HepG2 (cell line): ENCODE data around the gene MYL6. TPM values are rescaled to one million over a fixed set of nuclear protein-coding genes. Genes with fewer than 3 reads are reported as not detected.

Experiments used
- AGO1 ChIP-seq: fragments of 200-400 bp; formaldehyde crosslinking; IDR thresholded peaks from 2 replicates; pipeline ENCODE4 v1.6.1; 2017; ENCODE audit warnings: mild to moderate bottlenecking, low read depth, low read length, moderate library complexity; ENCODE audit not compliant: poor library complexity, severe bottlenecking
- CHD4 ChIP-seq: fragments of 200-600 bp; sonication (generic); IDR thresholded peaks from 2 replicates; pipeline ENCODE4 v1.7.0; 2017; ENCODE audit warnings: mild to moderate bottlenecking, low read length, borderline replicate concordance
- CSRNP1 ChIP-seq: sonication (generic); formaldehyde crosslinking; IDR thresholded peaks from 2 replicates; pipeline ENCODE4 v1.8.1; 2023; ENCODE audit warnings: mild to moderate bottlenecking, missing genetic modification reagents
- DNMT3B ChIP-seq: conservative IDR thresholded peaks from 2 replicates; pipeline ENCODE4 v1.6.1; 2016; ENCODE audit warnings: missing biosample characterization, control low read depth
- GATA4 ChIP-seq: sonication (generic); IDR thresholded peaks from 2 replicates; pipeline ENCODE4 v1.6.1; 2016; ENCODE audit warnings: antibody characterized with exemption, low read depth, borderline replicate concordance
- GRHL1 ChIP-seq: sonication (generic); formaldehyde crosslinking; conservative IDR thresholded peaks from 2 replicates; pipeline ENCODE4 v1.8.0; 2022; ENCODE audit warnings: missing genetic modification reagents
- HNRNPL ChIP-seq: fragments of 200-400 bp; formaldehyde crosslinking; IDR thresholded peaks from 2 replicates; pipeline ENCODE4 v1.6.1; 2017; ENCODE audit warnings: mild to moderate bottlenecking, low read depth, low read length
- KLF11 ChIP-seq: IDR thresholded peaks from 2 replicates; pipeline ENCODE4 v1.6.1; 2016; ENCODE audit warnings: missing compliant biosample characterization
- ONECUT2 ChIP-seq: sonication (generic); formaldehyde crosslinking; IDR thresholded peaks from 2 replicates; pipeline ENCODE4 v1.4.0; 2020; ENCODE audit warnings: missing genetic modification reagents
- PATZ1 ChIP-seq: sonication (generic); formaldehyde crosslinking; IDR thresholded peaks from 2 replicates; pipeline ENCODE4 v1.4.0; 2020; ENCODE audit warnings: missing genetic modification reagents
- RBFOX2 ChIP-seq: fragments of 200-400 bp; formaldehyde crosslinking; IDR thresholded peaks from 2 replicates; pipeline ENCODE4 v1.6.1; 2017; ENCODE audit warnings: low read depth, mild to moderate bottlenecking, low read length
- RFXANK ChIP-seq: IDR thresholded peaks from 2 replicates; pipeline ENCODE4 v1.6.1; 2016
- TCF7L2 ChIP-seq: IDR thresholded peaks from 2 replicates; pipeline ENCODE4 v1.6.1; 2011; ENCODE audit warnings: mild to moderate bottlenecking, low read depth, low read length, moderate library complexity
- THRA ChIP-seq: sonication (generic); formaldehyde crosslinking; IDR thresholded peaks from 2 replicates; pipeline ENCODE4 v1.4.0; 2020; ENCODE audit warnings: missing genetic modification reagents, borderline replicate concordance
- ZBTB25 ChIP-seq: IDR thresholded peaks from 2 replicates; pipeline ENCODE4 v1.6.1; 2018; ENCODE audit warnings: missing genetic modification reagents
- ZFP37 ChIP-seq: sonication (generic); formaldehyde crosslinking; IDR thresholded peaks from 2 replicates; pipeline ENCODE4 v1.4.0; 2020; ENCODE audit warnings: missing genetic modification reagents, borderline replicate concordance
- ZNF275 ChIP-seq: sonication (generic); formaldehyde crosslinking; IDR thresholded peaks from 2 replicates; pipeline ENCODE4 v1.8.0; 2022; ENCODE audit warnings: missing genetic modification reagents, mild to moderate bottlenecking, inconsistent platforms, borderline replicate concordance
- ZNF296 ChIP-seq: sonication (generic); formaldehyde crosslinking; conservative IDR thresholded peaks from 2 replicates; pipeline ENCODE4 v1.5.0; 2020; ENCODE audit warnings: mild to moderate bottlenecking, missing genetic modification reagents
- ZNF383 ChIP-seq: sonication (generic); formaldehyde crosslinking; IDR thresholded peaks from 2 replicates; pipeline ENCODE4 v1.4.0; 2020; ENCODE audit warnings: missing genetic modification reagents, mild to moderate bottlenecking, borderline replicate concordance
- ZNF619 ChIP-seq: sonication (generic); formaldehyde crosslinking; IDR thresholded peaks from 2 replicates; pipeline ENCODE4 v1.4.0; 2020; ENCODE audit warnings: mild to moderate bottlenecking, missing genetic modification reagents
- polyA plus RNA-seq, 8 experiments: library from polyadenylated mRNA; depleted of rRNA in 3 of 8; stranded (reverse) in 7 of 8; unstranded in 1 of 8; fragments of >200 nt; fragmentation: Illumina TruSeq in 4 of 8; extraction: Trizol in 4 of 8; gene quantifications; 2 replicates each; pipeline versions ENCODE4 v1.2.1 to v1.2.3, GENCODE V29; 2011 to 2016; ENCODE audit warnings: low read depth in 4 of 8, missing spikeins in 1 of 8, mixed read lengths in 1 of 8; ENCODE audit not compliant: insufficient read depth in 1 of 8
- total RNA-seq, 5 experiments: library from RNA; depleted of rRNA; stranded (reverse); fragments of >200 nt; fragmentation: Illumina TruSeq; extraction: Trizol; gene quantifications; 2 replicates each; pipeline ENCODE4 v1.2.3, GENCODE V29; 2016; ENCODE audit warnings: low read depth in 1 of 5

The MYL6 gene
- total and polyA plus RNA-seq, 2 of the 13 experiments (the other 11 are each of a cell fraction or from before 2014, with no cell fraction given) = 1,127 to 1,192 TPM

GRCh38 chr12:56129206-56129941 is 28.8 kb upstream of the MYL6 start (continued):
- TF ChIP-seq CHD4 (no peak), AGO1 (peak; percentile 51), KLF11 (CRISPR knock-in tag) (no peak), DNMT3B (peak; percentile 53; the same call in 1 of the 2 replicates), CSRNP1 (CRISPR knock-in tag) (no peak), ZNF383 (CRISPR knock-in tag) (no peak), PATZ1 (CRISPR knock-in tag) (0 out of 2 replicates have a peak, but pooled peaks have one; percentile 53), RBFOX2 (peak; percentile 68), ZNF275 (CRISPR knock-in tag) (no peak), ZNF619 (CRISPR knock-in tag) (no peak), RFXANK (no peak), ZFP37 (CRISPR knock-in tag) (no peak), ZBTB25 (CRISPR knock-in tag) (no peak; the same call in 1 of the 2 replicates), ONECUT2 (CRISPR knock-in tag) (no peak), GRHL1 (CRISPR knock-in tag) (no peak), TCF7L2 (no peak), HNRNPL (no peak), THRA (CRISPR knock-in tag) (no peak), GATA4 (no peak), ZNF296 (CRISPR knock-in tag) (no peak)
